ENCODE results near the gene CNTFR. TPM values are rescaled to one million over a fixed set of nuclear protein-coding genes. Genes with fewer than 3 reads are reported as not detected.

CNTFR gene
- total RNA-seq, 5 donors from 2014 or later (not counting 1 experiment from before 2014, with no cell fraction given), result not detected

- H3K4me3 Mint-ChIP-seq, result no peak overlapping the region
- ATAC-seq (replicated peaks in 1 of 4) (no peak), DNase-seq (no peak)
- no peaks in the 10 kb centered on the region for H3K9me3 Mint-ChIP-seq
- ChIA-PET POLR2A (no interaction called here), CTCF (no interaction called here)
- Histone ChIP-seq H3K36me3 (ENCODE audit: control insufficient read depth in 2 of 2, extremely low read depth in 1 of 2, insufficient read depth in 1 of 2, low read length in 1 of 2) (no peaks in the 10 kb centered on the region), H3K9me3 (no peaks in the 10 kb centered on the region), H3K4me1 (ENCODE audit: control insufficient read depth in 1 of 2, extremely low read depth in 1 of 2, insufficient read depth in 2 of 2, low read length in 2 of 2) (no peaks in the 10 kb centered on the region), H3K27me3 (replicated peaks in 1 of 2; ENCODE audit: control insufficient read depth in 2 of 2, extremely low read depth in 1 of 2, insufficient read depth in 2 of 2, low read length in 1 of 2) (peaks cover 2 to 66% of the 10 kb centered on the region in 2 experiments), H3K27ac (ENCODE audit: low read length) (no peak overlapping the region), H3K4me3 (ENCODE audit: control insufficient read depth in 1 of 2, extremely low read depth in 1 of 2, low read length in 1 of 2) (no peak overlapping the region)
- no peaks in the 10 kb centered on the region for H3K36me3 Mint-ChIP-seq
- peaks cover 43 to 47% of the 10 kb centered on the region in 2 donors for H3K27me3 Mint-ChIP-seq
- H3K4me1 Mint-ChIP-seq, result peaks cover 0 to under 1% (median under 1%) of the 10 kb centered on the region in 3 donors
- H3K27ac Mint-ChIP-seq, result no peak overlapping the region
These were observed 17.4 kb downstream of the CNTFR start for GRCh38 chr9:34572092-34572491.

- Histone ChIP-seq H3K4me1 (ENCODE audit: control insufficient read depth in 1 of 2, extremely low read depth in 1 of 2, insufficient read depth in 2 of 2, low read length in 2 of 2) (no peaks in the 10 kb centered on the region), H3K27me3 (replicated peaks in 1 of 2; ENCODE audit: control insufficient read depth in 2 of 2, extremely low read depth in 1 of 2, insufficient read depth in 2 of 2, low read length in 1 of 2) (peaks cover 0 to 66% of the 10 kb centered on the region in 2 experiments), H3K9me3 (no peaks in the 10 kb centered on the region), H3K36me3 (ENCODE audit: control insufficient read depth in 2 of 2, extremely low read depth in 1 of 2, insufficient read depth in 1 of 2, low read length in 1 of 2) (no peaks in the 10 kb centered on the region), H3K27ac (ENCODE audit: low read length) (no peak overlapping the region), H3K4me3 (ENCODE audit: control insufficient read depth in 1 of 2, extremely low read depth in 1 of 2, low read length in 1 of 2) (no peak overlapping the region)
- Mint-ChIP-seq H3K27ac (no peak overlapping the region), H3K4me1 (no peaks in the 10 kb centered on the region), H3K36me3 (no peaks in the 10 kb centered on the region), H3K9me3 (no peaks in the 10 kb centered on the region), H3K4me3 (no peak overlapping the region), H3K27me3 (peaks cover 47 to 48% of the 10 kb centered on the region in 2 donors)
- DNase-seq (no peak), ATAC-seq (replicated peaks in 1 of 4) (no peak)
- ChIA-PET CTCF (no interaction called here), POLR2A (no interaction called here)
- WGBS (ENCODE audit: insufficient coverage), result 90% methylated on average over 4 of the region's 12 CpGs
These were observed 18.1 kb downstream of the CNTFR start for GRCh38 chr9:34571481-34571810.

- Histone ChIP-seq H3K9me3 (no peaks in the 10 kb centered on the region), H3K4me1 (ENCODE audit: control insufficient read depth in 1 of 2, extremely low read depth in 1 of 2, insufficient read depth in 2 of 2, low read length in 2 of 2) (no peaks in the 10 kb centered on the region), H3K27me3 (replicated peaks in 1 of 2; ENCODE audit: control insufficient read depth in 2 of 2, extremely low read depth in 1 of 2, insufficient read depth in 2 of 2, low read length in 1 of 2) (peaks cover 0 to 66% of the 10 kb centered on the region in 2 experiments), H3K4me3 (ENCODE audit: control insufficient read depth in 1 of 2, extremely low read depth in 1 of 2, low read length in 1 of 2) (no peak overlapping the region), H3K27ac (ENCODE audit: low read length) (no peak overlapping the region), H3K36me3 (ENCODE audit: control insufficient read depth in 2 of 2, extremely low read depth in 1 of 2, insufficient read depth in 1 of 2, low read length in 1 of 2) (no peaks in the 10 kb centered on the region)
- Mint-ChIP-seq H3K9me3 (no peaks in the 10 kb centered on the region), H3K27ac (no peak overlapping the region), H3K4me3 (no peak overlapping the region), H3K4me1 (no peaks in the 10 kb centered on the region), H3K36me3 (no peaks in the 10 kb centered on the region), H3K27me3 (peaks cover 44 to 46% of the 10 kb centered on the region in 2 donors)
- CTCF ChIA-PET, result no interaction called here
- ATAC-seq (replicated peaks in 1 of 4), result no peak
- POLR2A ChIA-PET, result no interaction called here
- 86% methylated on average over 3 of the region's 7 CpGs for WGBS (ENCODE audit: insufficient coverage)
- no peak for DNase-seq
These were observed 18.6 kb downstream of the CNTFR start for GRCh38 chr9:34570809-34571480.

GRCh38 chr9:34570376-34570775 is 19.1 kb downstream of the CNTFR start:
- Histone ChIP-seq H3K4me1 (ENCODE audit: control insufficient read depth in 1 of 2, extremely low read depth in 1 of 2, insufficient read depth in 2 of 2, low read length in 2 of 2) (no peaks in the 10 kb centered on the region), H3K27ac (ENCODE audit: low read length) (no peak overlapping the region), H3K9me3 (no peaks in the 10 kb centered on the region), H3K36me3 (ENCODE audit: control insufficient read depth in 2 of 2, extremely low read depth in 1 of 2, insufficient read depth in 1 of 2, low read length in 1 of 2) (no peaks in the 10 kb centered on the region), H3K27me3 (replicated peaks in 1 of 2; ENCODE audit: control insufficient read depth in 2 of 2, extremely low read depth in 1 of 2, insufficient read depth in 2 of 2, low read length in 1 of 2) (peaks cover 0 to 66% of the 10 kb centered on the region in 2 experiments), H3K4me3 (ENCODE audit: control insufficient read depth in 1 of 2, extremely low read depth in 1 of 2, low read length in 1 of 2) (no peak overlapping the region)
- WGBS (ENCODE audit: insufficient coverage), result 83% methylated on average over 11 of the region's 11 CpGs
- Mint-ChIP-seq H3K27me3 (peaks cover 41 to 45% of the 10 kb centered on the region in 2 donors), H3K4me3 (no peak overlapping the region), H3K4me1 (no peaks in the 10 kb centered on the region), H3K9me3 (no peaks in the 10 kb centered on the region), H3K36me3 (no peaks in the 10 kb centered on the region), H3K27ac (no peak overlapping the region)
- ATAC-seq (replicated peaks in 1 of 4), result no peak
- ChIA-PET CTCF (no interaction called here), POLR2A (no interaction called here)
- DNase-seq, result no peak

- H3K9me3 Mint-ChIP-seq, result no peaks in the 10 kb centered on the region
- POLR2A ChIA-PET, result interaction anchor here in 1 of 2 donors (0.6 kb wide), 1 partner anchor 1414 kb away, joined by 3 read pairs; no protein-coding TSS in a partner anchor
These were observed 20.8 kb downstream of the CNTFR start for GRCh38 chr9:34568774-34569173.

GRCh38 chr9:34568133-34568532 is 21.4 kb downstream of the CNTFR start:
- H3K27me3 ChIP-seq (replicated peaks in 1 of 2; ENCODE audit: control insufficient read depth in 2 of 2, extremely low read depth in 1 of 2, insufficient read depth in 2 of 2, low read length in 1 of 2), result peaks cover 0 to 58% of the 10 kb centered on the region in 2 experiments
- no peak for ATAC-seq (replicated peaks in 1 of 4)
- Mint-ChIP-seq H3K27ac (no peak overlapping the region), H3K27me3 (peaks cover 40 to 49% of the 10 kb centered on the region in 2 donors), H3K4me3 (no peak overlapping the region), H3K36me3 (no peaks in the 10 kb centered on the region), H3K4me1 (no peaks in the 10 kb centered on the region), H3K9me3 (no peaks in the 10 kb centered on the region)
- DNase-seq, result no peak
- H3K27ac ChIP-seq (ENCODE audit: low read length), result no peak overlapping the region
- H3K4me3 ChIP-seq (ENCODE audit: control insufficient read depth in 1 of 2, extremely low read depth in 1 of 2, low read length in 1 of 2), result no peak overlapping the region
- CTCF ChIA-PET, result interaction anchor here in 1 of 2 donors (1.0 kb wide), 1 partner anchor 17 kb away, joined by 3 read pairs; no protein-coding TSS in a partner anchor
- H3K36me3 ChIP-seq (ENCODE audit: control insufficient read depth in 2 of 2, extremely low read depth in 1 of 2, insufficient read depth in 1 of 2, low read length in 1 of 2), result no peaks in the 10 kb centered on the region
- WGBS (ENCODE audit: insufficient coverage), result 83% methylated on average over 2 of the region's 7 CpGs
- POLR2A ChIA-PET, result no interaction called here
- H3K4me1 ChIP-seq (ENCODE audit: control insufficient read depth in 1 of 2, extremely low read depth in 1 of 2, insufficient read depth in 2 of 2, low read length in 2 of 2), result no peaks in the 10 kb centered on the region
- no peaks in the 10 kb centered on the region for H3K9me3 ChIP-seq

More at GRCh38 chr9:34568774-34569173, 20.8 kb downstream of the CNTFR start:
- ATAC-seq (replicated peaks in 1 of 4), result no peak
- H3K4me3 ChIP-seq (ENCODE audit: control insufficient read depth in 1 of 2, extremely low read depth in 1 of 2, low read length in 1 of 2), result no peak overlapping the region
- H3K36me3 Mint-ChIP-seq, result no peaks in the 10 kb centered on the region
- WGBS (ENCODE audit: insufficient coverage), result 77% methylated on average over 9 of the region's 12 CpGs
- no peaks in the 10 kb centered on the region for H3K36me3 ChIP-seq (ENCODE audit: control insufficient read depth in 2 of 2, extremely low read depth in 1 of 2, insufficient read depth in 1 of 2, low read length in 1 of 2)
- H3K4me3 Mint-ChIP-seq, result no peak overlapping the region
- H3K4me1 Mint-ChIP-seq, result no peaks in the 10 kb centered on the region
- CTCF ChIA-PET, result interaction anchor here in 1 of 2 donors (1.0 kb wide), 1 partner anchor 16 kb away, joined by 3 read pairs; no protein-coding TSS in a partner anchor
- H3K27ac Mint-ChIP-seq, result no peak overlapping the region
- no peaks in the 10 kb centered on the region for H3K4me1 ChIP-seq (ENCODE audit: control insufficient read depth in 1 of 2, extremely low read depth in 1 of 2, insufficient read depth in 2 of 2, low read length in 2 of 2)
- DNase-seq, result no peak
- no peak overlapping the region for H3K27ac ChIP-seq (ENCODE audit: low read length)
- H3K27me3 ChIP-seq (replicated peaks in 1 of 2; ENCODE audit: control insufficient read depth in 2 of 2, extremely low read depth in 1 of 2, insufficient read depth in 2 of 2, low read length in 1 of 2), result peaks cover 0 to 64% of the 10 kb centered on the region in 2 experiments
- H3K9me3 ChIP-seq, result no peaks in the 10 kb centered on the region
- H3K27me3 Mint-ChIP-seq, result peaks cover 38 to 49% of the 10 kb centered on the region in 2 donors

Measured in T-cell (primary cell).